KOPT-K1 (cell line): ENCODE measurements around the gene SERINC5.

Source experiments
- H3K27ac ChIP-seq: fragments of 200-600 bp; sonication (generic); 2 replicates; pipeline ENCODE4 v1.5.1; 2016; ENCODE audit warnings: antibody characterized with exemption, mild to moderate bottlenecking, low read depth, low read length; ENCODE audit not compliant: poor library complexity, severe bottlenecking
- H3K36me3 ChIP-seq: fragments of 200-600 bp; sonication (generic); 2 replicates; pipeline ENCODE4 v1.5.1; 2017; ENCODE audit warnings: antibody characterized with exemption, mild to moderate bottlenecking, low read length, moderate library complexity; ENCODE audit not compliant: insufficient read depth
- H3K9me3 ChIP-seq: fragments of 200-600 bp; sonication (generic); 2 replicates; pipeline ENCODE4 v1.5.1; 2017; ENCODE audit warnings: antibody characterized with exemption, low read length, mild to moderate bottlenecking; ENCODE audit not compliant: insufficient read depth, poor library complexity, severe bottlenecking

The SERINC5 gene

DNA sequence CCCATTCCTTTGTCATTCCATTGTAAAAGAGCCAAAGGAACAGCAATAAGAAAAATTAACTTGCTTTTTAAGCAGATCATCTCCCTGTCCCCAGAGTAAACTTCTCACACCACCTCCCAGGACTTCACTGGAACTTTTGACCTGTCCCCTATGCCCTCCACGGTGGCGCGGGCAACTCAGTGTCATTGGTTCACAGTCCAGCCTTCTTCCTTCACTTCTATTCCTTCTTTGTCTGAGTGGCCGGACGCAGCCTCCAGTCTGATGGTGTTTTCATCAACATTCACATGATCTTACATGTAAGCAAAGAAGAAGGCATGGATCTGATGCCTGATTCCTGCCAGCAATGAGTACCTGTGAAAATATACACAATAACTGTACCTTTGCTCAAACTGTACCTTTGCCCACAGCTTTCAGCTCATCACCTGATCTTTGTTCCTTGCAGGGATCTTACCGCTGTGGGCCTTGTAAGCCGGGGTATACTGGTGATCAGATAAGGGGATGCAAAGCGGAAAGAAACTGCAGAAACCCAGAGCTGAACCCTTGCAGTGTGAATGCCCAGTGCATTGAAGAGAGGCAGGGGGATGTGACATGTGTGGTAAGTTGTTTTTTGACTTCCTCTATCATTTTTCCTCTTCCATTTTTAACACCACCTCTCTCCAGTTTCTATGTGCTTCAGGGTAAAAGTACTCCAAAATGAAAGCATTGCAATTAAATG lies 188.2 kb downstream of the SERINC5 start:
- H3K27ac ChIP-seq: no peak overlapping the region
- no peaks in the 10 kb centered on the region for H3K36me3 ChIP-seq
- H3K9me3 ChIP-seq: no peaks in the 10 kb centered on the region

DNA sequence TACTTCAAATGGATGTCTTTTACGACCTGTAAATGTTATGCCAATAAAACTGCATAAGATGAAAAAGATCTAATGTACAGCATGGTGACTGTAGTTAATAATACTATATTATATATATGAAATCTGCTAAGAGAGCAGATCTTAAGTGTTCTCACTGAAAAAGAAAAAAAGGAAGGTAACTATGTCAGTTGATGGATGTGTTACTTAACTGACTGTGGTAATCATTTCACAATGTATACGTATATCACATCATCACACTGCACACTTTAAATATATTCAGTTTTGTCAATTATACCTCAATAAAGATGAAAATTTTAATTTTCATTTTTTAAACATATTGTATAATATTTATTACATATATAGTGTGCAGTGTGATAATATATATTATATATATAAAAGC lies 188.8 kb downstream of the SERINC5 start:
- H3K36me3 ChIP-seq: no peaks in the 10 kb centered on the region
- H3K9me3 ChIP-seq: no peaks in the 10 kb centered on the region
- H3K27ac ChIP-seq: no peak overlapping the region

DNA sequence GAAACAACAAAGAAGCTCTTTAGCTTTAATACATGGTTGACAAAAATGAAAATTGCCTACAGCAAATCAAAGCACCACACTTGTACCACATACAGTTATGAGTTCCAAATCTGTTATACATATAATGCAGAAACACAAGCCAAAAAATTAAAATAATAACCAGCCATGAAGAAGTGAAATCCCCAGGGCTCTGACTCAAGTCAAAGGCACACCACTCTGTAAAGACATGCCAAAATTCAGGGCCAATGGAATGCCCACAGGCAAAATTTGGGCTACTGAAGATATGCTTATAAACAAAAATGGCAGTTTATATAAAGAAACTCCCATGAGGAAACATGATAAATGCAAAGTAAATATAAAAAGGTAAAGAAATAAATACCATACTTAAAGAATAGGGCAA lies 191.7 kb downstream of the SERINC5 start:
- Histone ChIP-seq H3K36me3 (no peaks in the 10 kb centered on the region), H3K27ac (no peak overlapping the region), H3K9me3 (no peaks in the 10 kb centered on the region)
